ENCODE data around the gene APAF1. TPM values are rescaled to one million over a fixed set of nuclear protein-coding genes. Genes with fewer than 3 reads are reported as not detected.

The APAF1 gene
- total and polyA plus RNA-seq, 2 donors (not counting 3 experiments of a cell fraction or from before 2014, with no cell fraction given) = 7.2 to 35.2 TPM

GRCh38 chr12:98772818-98773217, 127.7 kb downstream of the APAF1 start:
- Histone ChIP-seq H3K4me1 (ENCODE audit: control insufficient read depth, extremely low read depth, insufficient read depth, low read length) (no peaks in the 10 kb centered on the region), H3K4me3 (replicated peaks in 1 of 3; ENCODE audit: insufficient read depth in 1 of 3, low read depth in 1 of 3, low read length in 3 of 3) (no peak overlapping the region), H4K20me1 (replicated peaks; ENCODE audit: control insufficient read depth, extremely low read depth, insufficient read depth, low read length) (no peaks in the 10 kb centered on the region), H3K36me3 (ENCODE audit: control insufficient read depth in 2 of 2, extremely low read depth in 1 of 2, insufficient read depth in 2 of 2, low read length in 2 of 2) (no peaks in the 10 kb centered on the region), H2AFZ (ENCODE audit: low read depth, low read length) (no peak overlapping the region), H3K79me2 (ENCODE audit: control insufficient read depth, insufficient read depth, low read length) (no peaks in the 10 kb centered on the region), H3K4me2 (ENCODE audit: insufficient read depth, low read length) (no peak overlapping the region), H3K27me3 (ENCODE audit: control insufficient read depth in 2 of 2, insufficient read depth in 2 of 2, low read length in 2 of 2) (no peaks in the 10 kb centered on the region), H3K9me3 (replicated peaks; ENCODE audit: control insufficient read depth, insufficient read depth, low read length) (no peaks in the 10 kb centered on the region), H3K9ac (replicated peaks; ENCODE audit: extremely low read depth, insufficient read depth, low read length) (no peak overlapping the region), H3K27ac (ENCODE audit: insufficient read depth, low read depth, low read length) (no peak overlapping the region), H3K9me1 (replicated peaks; ENCODE audit: control insufficient read depth, extremely low read depth, insufficient read depth, low read length) (no peaks in the 10 kb centered on the region)
- ChIA-PET POLR2A (no interaction called here), CTCF (no interaction called here)
- DNase-seq (ENCODE audit: low read depth, low spot score) = no peak
- dilution Hi-C loops (cut with MboI; ENCODE audit: extremely low pct_ligation_motif_present, low sequenced_read_pairs) (no loop called here), intact Hi-C loops (cut with micrococcal nuclease) (no loop called here)
- FAIRE-seq = no peak
- TF ChIP-seq GATA2 (IDR thresholded peaks at IDR 0.05; ENCODE audit: insufficient read depth, insufficient read length, low read depth, low read length) (no peak), MYC (IDR thresholded peaks at IDR 0.05; ENCODE audit: low read depth, low read length) (no peak), EZH2 (IDR thresholded peaks at IDR 0.05; ENCODE audit: borderline replicate concordance, low read depth, low read length, severe bottlenecking) (no peak), FOS (IDR thresholded peaks at IDR 0.05; ENCODE audit: borderline replicate concordance, insufficient read depth, low read length) (no peak), POLR2AphosphoS5 (IDR thresholded peaks at IDR 0.05; ENCODE audit: insufficient read depth, low read depth, low read length) (no peak), MAX (IDR thresholded peaks at IDR 0.05; ENCODE audit: insufficient read depth, insufficient read length) (no peak), JUN (IDR thresholded peaks at IDR 0.05; ENCODE audit: borderline replicate concordance, insufficient read depth, insufficient read length, low read depth) (no peak), CTCF (IDR thresholded peaks at IDR 0.05; ENCODE audit: extremely low read depth in 1 of 2, insufficient read depth in 1 of 2, low read depth in 1 of 2, low read length in 2 of 2) (no peak), POLR2A (IDR thresholded peaks at IDR 0.05; ENCODE audit: low read depth, low read length) (no peak)
- no TSS peak for BruUV-seq (replicated peaks)
